Smooth muscle cell (in vitro differentiated cells): ENCODE data around the gene MFN1. TPM values are rescaled to one million over a fixed set of nuclear protein-coding genes. Genes with fewer than 3 reads are reported as not detected.

Source experiments
- DNase-seq: peaks from one replicate; lab custom pipeline; 2025; ENCODE audit not compliant: unreplicated experiment; lab: John Stamatoyannopoulos, UW
- H2AFZ ChIP-seq: fragments of 200-600 bp; sonication (generic); 2 replicates; pipeline ENCODE4 v1.6.0; 2016; ENCODE audit warnings: antibody characterized with exemption, low read depth, mild to moderate bottlenecking
- H3F3A ChIP-seq: fragments of 200-600 bp; sonication (generic); 2 replicates; pipeline ENCODE4 v1.6.0; 2017; ENCODE audit warnings: antibody characterized with exemption, low read depth
- H3K27ac ChIP-seq: fragments of 200-600 bp; sonication (generic); 2 replicates; pipeline ENCODE4 v1.5.1; 2016; ENCODE audit warnings: low read depth, mild to moderate bottlenecking
- H3K27me3 ChIP-seq: fragments of 200-600 bp; sonication (generic); 2 replicates; pipeline ENCODE4 v1.6.1; 2016; ENCODE audit warnings: low read depth, mild to moderate bottlenecking
- H3K36me3 ChIP-seq: fragments of 200-600 bp; sonication (generic); 2 replicates; pipeline ENCODE4 v1.5.1; 2016; ENCODE audit warnings: low read depth
- H3K4me1 ChIP-seq: fragments of 200-600 bp; sonication (generic); 2 replicates; pipeline ENCODE4 v1.5.1; 2016; ENCODE audit warnings: low read depth
- H3K4me2 ChIP-seq: fragments of 200-600 bp; sonication (generic); 2 replicates; pipeline ENCODE4 v1.6.0; 2016; ENCODE audit warnings: mild to moderate bottlenecking
- H3K4me3 ChIP-seq: fragments of 200-600 bp; sonication (generic); 2 replicates; pipeline ENCODE4 v1.5.1; 2016; ENCODE audit warnings: mild to moderate bottlenecking
- H3K79me2 ChIP-seq: fragments of 200-600 bp; sonication (generic); 2 replicates; pipeline ENCODE4 v1.6.0; 2016; ENCODE audit warnings: low read depth, mild to moderate bottlenecking
- H3K9ac ChIP-seq: fragments of 200-600 bp; sonication (generic); 2 replicates; pipeline ENCODE4 v1.6.0; 2016; ENCODE audit warnings: low read depth
- H3K9me3 ChIP-seq: fragments of 200-600 bp; sonication (generic); replicated peaks from 2 replicates; pipeline ENCODE4 v1.5.1; 2016; ENCODE audit warnings: low read depth
- H4K20me1 ChIP-seq: fragments of 200-600 bp; sonication (generic); 2 replicates; pipeline ENCODE4 v1.6.0; 2016; ENCODE audit warnings: low read depth
- CTCF ChIP-seq: fragments of 200-600 bp; sonication (generic); IDR thresholded peaks from 2 replicates; pipeline ENCODE4 v1.5.1; 2017; ENCODE audit warnings: borderline replicate concordance, mild to moderate bottlenecking, antibody characterized with exemption; ENCODE audit not compliant: insufficient read depth, poor library complexity, severe bottlenecking
- WGBS: methylation state at CpG from one replicate; pipeline ENCODE4 v1.1.7; 2016; ENCODE audit warnings: low lambda C conversion rate; 5-methylcytosine and 5-hydroxymethylcytosine counted together
- polyA plus RNA-seq: library from polyadenylated mRNA; unstranded; fragments of >200 nt; fragmentation: Nextera tagmentation; extraction: Ambion mirVana; gene quantifications from 2 replicates; pipeline ENCODE4 v1.2.1, GENCODE V29; 2016
- total RNA-seq: library from RNA; depleted of rRNA; stranded (reverse); fragments of >200 nt; gene quantifications from 2 replicates; pipeline ENCODE4 v1.2.3, GENCODE V29; 2014

Gene MFN1
- total RNA-seq (46.4 and 59.1 TPM in 2 replicates), polyA plus RNA-seq (14.6 and 20.2 TPM in 2 replicates)

- no peaks in the 10 kb centered on the region for H3K9me3 ChIP-seq
- H3K4me3 ChIP-seq = peak within 1 kb of the TSS; percentile 83
- DNase-seq = peak; percentile 44
- peak within 1 kb of the TSS; percentile 85 for H3K9ac ChIP-seq
- peaks cover 4% of the 10 kb centered on the region for H3F3A ChIP-seq
- no peaks in the 10 kb centered on the region for H3K27me3 ChIP-seq
- H3K4me2 ChIP-seq = peak within 1 kb of the TSS; percentile 91
- peaks cover 10% of the 10 kb centered on the region for H3K4me1 ChIP-seq
- H3K79me2 ChIP-seq = peaks cover 45% of the 10 kb centered on the region
- no peak for TF ChIP-seq CTCF
- peaks cover 3% of the 10 kb centered on the region for H4K20me1 ChIP-seq
- peak within 1 kb of the TSS; percentile 91 for H2AFZ ChIP-seq
- peaks cover 6% of the 10 kb centered on the region for H3K36me3 ChIP-seq
- 4% methylated on average over 55 of the region's 63 CpGs for WGBS
- peak within 1 kb of the TSS; percentile 84 for H3K27ac ChIP-seq
These were observed at the start of gene MFN1 for GRCh38 chr3:179347345-179348194. Gene MFN1, plus strand, starts transcription at chr3:179347709. Its CDS starts 1,143 bp downstream, at chr3:179348852.

GRCh38 chr3:179297971-179298725, 49.4 kb upstream of the MFN1 start:
- no peak for DNase-seq
- H4K20me1 ChIP-seq = no peaks in the 10 kb centered on the region
- 47% methylated on average over 5 of the region's 5 CpGs for WGBS
- no peaks in the 10 kb centered on the region for H3F3A ChIP-seq
- H3K4me1 ChIP-seq = no peaks in the 10 kb centered on the region
- H3K4me2 ChIP-seq = no peak overlapping the region
- no peaks in the 10 kb centered on the region for H3K79me2 ChIP-seq
- no peak overlapping the region for H3K4me3 ChIP-seq
- H3K9ac ChIP-seq = peak overlapping the region; percentile 36
- peak overlapping the region; percentile 74 for H3K27ac ChIP-seq
- H2AFZ ChIP-seq = peak overlapping the region; percentile 69
- no peaks in the 10 kb centered on the region for H3K9me3 ChIP-seq
- peaks cover 5% of the 10 kb centered on the region for H3K27me3 ChIP-seq
- TF ChIP-seq CTCF = no peak
- H3K36me3 ChIP-seq = no peaks in the 10 kb centered on the region

- Histone ChIP-seq H3K27me3 (peaks cover 4% of the 10 kb centered on the region), H4K20me1 (no peaks in the 10 kb centered on the region), H3K9me3 (no peaks in the 10 kb centered on the region), H3K27ac (no peak overlapping the region), H3F3A (no peaks in the 10 kb centered on the region), H3K36me3 (no peaks in the 10 kb centered on the region), H3K4me2 (no peak overlapping the region), H3K4me3 (no peak overlapping the region), H2AFZ (no peak overlapping the region), H3K4me1 (no peaks in the 10 kb centered on the region), H3K79me2 (no peaks in the 10 kb centered on the region), H3K9ac (no peak overlapping the region)
- no peak for TF ChIP-seq CTCF
- DNase-seq = no peak
- WGBS = 86% methylated on average over 2 of the region's 2 CpGs
These were observed 48.2 kb upstream of the MFN1 start for GRCh38 chr3:179299316-179299715.
